A549 (cell line): ENCODE measurements around the gene CEMP1.

Source experiments
- EP300 ChIP-seq, 2 experiments: fragments of >200 bp; sonication (Bioruptor Twin); formaldehyde crosslinking; IDR thresholded peaks; 2 replicates in 1 of 2; 3 replicates in 1 of 2; pipeline ENCODE4 v1.6.1; 2016 to 2017
- JUN ChIP-seq, 2 experiments: fragments of >200 bp; sonication (Bioruptor Twin); formaldehyde crosslinking; IDR thresholded peaks; 2 replicates in 1 of 2; 3 replicates in 1 of 2; pipeline ENCODE4 v1.6.1; 2016 to 2017
- TF ChIP-seq, protein P1 (sequence below): fragments of 450-650 bp; IDR thresholded peaks from 2 replicates; pipeline ENCODE4 v1.6.1; 2014; ENCODE audit warnings: antibody characterized with exemption
- TF ChIP-seq, protein P2 (sequence below): fragments of >200 bp; sonication (Bioruptor Twin); formaldehyde crosslinking; IDR thresholded peaks from 3 replicates; pipeline ENCODE4 v1.5.1; 2016

DNA sequence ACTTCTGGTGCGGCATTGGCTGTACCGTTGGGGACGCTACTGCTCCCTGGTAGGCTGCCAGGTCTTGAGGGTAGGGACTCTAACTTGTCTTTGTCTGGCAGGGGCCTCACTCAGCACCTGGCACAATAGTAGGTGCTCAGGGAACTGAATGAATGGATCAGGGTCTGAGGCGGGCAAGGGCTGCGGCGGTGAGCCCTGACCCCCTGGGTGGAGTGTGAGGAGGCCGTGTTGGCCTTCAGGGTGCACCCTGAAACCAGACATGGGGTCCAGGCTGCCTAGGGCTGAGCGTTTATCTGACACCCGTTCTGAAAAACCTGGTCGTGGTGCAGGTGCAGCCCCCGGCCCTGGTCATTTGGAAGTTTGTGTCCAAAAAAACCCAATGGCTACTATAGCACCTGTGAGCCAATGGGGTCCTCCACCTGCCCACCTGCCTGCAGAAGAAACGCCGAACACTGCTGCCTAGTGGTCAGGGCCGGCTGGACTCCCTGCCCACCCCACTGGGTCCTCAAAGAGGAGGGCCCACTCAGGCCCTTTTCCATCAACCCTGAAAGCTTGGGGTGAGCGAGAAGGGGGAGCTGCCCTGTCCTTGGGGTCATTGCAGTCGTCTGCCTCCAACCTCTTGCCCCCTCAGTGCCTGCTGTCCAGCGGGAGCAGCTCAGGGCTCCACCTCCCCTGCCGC, 22.3 kb downstream of the CEMP1 start:
- TF ChIP-seq EP300 (IDR thresholded peaks at IDR 0.05) (no peak), JUN (IDR thresholded peaks at IDR 0.05) (no peak)
- TF ChIP-seq, protein P1, sequence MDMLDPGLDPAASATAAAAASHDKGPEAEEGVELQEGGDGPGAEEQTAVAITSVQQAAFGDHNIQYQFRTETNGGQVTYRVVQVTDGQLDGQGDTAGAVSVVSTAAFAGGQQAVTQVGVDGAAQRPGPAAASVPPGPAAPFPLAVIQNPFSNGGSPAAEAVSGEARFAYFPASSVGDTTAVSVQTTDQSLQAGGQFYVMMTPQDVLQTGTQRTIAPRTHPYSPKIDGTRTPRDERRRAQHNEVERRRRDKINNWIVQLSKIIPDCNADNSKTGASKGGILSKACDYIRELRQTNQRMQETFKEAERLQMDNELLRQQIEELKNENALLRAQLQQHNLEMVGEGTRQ, result no peak
- TF ChIP-seq, protein P2, sequence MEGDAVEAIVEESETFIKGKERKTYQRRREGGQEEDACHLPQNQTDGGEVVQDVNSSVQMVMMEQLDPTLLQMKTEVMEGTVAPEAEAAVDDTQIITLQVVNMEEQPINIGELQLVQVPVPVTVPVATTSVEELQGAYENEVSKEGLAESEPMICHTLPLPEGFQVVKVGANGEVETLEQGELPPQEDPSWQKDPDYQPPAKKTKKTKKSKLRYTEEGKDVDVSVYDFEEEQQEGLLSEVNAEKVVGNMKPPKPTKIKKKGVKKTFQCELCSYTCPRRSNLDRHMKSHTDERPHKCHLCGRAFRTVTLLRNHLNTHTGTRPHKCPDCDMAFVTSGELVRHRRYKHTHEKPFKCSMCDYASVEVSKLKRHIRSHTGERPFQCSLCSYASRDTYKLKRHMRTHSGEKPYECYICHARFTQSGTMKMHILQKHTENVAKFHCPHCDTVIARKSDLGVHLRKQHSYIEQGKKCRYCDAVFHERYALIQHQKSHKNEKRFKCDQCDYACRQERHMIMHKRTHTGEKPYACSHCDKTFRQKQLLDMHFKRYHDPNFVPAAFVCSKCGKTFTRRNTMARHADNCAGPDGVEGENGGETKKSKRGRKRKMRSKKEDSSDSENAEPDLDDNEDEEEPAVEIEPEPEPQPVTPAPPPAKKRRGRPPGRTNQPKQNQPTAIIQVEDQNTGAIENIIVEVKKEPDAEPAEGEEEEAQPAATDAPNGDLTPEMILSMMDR, result no peak
